C4-2B (cell line): ENCODE data around the gene CLEC18C.

Experiments used
- ZFX ChIP-seq: fragments of 450-650 bp; IDR thresholded peaks from 2 replicates; pipeline ENCODE4 v1.6.1; 2017
- TF ChIP-seq, protein P1 (sequence below): fragments of 450-650 bp; conservative IDR thresholded peaks from 2 replicates; pipeline ENCODE4 v1.5.1; 2017; ENCODE audit warnings: mild to moderate bottlenecking

DNA sequence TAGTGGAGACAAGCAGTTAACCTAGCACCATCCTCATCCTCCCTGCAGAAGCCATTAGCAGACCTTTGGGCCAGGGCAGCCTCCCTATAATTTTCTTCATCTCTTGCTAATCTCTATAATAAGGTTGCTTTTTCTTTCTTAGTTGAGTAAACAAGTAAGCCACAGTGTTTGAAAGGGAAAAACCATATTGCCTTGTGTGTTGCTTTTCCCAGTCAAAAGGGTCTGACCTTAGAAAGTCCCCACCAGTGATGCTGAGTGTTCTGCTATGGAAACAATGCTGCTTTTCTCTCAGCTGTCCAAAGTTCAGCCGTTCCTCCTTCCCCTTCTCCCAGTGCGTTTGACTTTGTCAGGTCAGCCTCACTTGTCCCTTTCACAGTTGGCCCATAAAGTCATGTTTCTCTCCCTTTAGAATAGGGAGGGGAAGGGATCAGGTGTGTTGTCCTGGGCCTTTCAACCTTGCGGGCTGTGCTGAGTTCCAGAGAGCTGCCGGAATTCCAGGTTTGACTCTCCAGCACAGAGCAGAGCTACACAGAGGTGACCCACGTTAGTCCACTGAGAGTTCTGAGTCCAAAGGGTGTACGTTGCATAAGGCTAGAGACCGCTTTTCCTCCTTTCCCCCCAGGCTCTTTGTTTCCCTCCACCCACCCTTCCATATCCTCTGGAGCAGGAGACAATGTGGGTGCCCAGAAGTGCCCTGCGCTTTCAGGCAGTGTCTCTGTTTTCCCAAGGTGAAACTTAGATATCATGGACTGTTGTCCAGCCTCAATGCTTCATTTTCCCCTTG, 15.9 kb upstream of the CLEC18C start:
- TF ChIP-seq, protein P1, sequence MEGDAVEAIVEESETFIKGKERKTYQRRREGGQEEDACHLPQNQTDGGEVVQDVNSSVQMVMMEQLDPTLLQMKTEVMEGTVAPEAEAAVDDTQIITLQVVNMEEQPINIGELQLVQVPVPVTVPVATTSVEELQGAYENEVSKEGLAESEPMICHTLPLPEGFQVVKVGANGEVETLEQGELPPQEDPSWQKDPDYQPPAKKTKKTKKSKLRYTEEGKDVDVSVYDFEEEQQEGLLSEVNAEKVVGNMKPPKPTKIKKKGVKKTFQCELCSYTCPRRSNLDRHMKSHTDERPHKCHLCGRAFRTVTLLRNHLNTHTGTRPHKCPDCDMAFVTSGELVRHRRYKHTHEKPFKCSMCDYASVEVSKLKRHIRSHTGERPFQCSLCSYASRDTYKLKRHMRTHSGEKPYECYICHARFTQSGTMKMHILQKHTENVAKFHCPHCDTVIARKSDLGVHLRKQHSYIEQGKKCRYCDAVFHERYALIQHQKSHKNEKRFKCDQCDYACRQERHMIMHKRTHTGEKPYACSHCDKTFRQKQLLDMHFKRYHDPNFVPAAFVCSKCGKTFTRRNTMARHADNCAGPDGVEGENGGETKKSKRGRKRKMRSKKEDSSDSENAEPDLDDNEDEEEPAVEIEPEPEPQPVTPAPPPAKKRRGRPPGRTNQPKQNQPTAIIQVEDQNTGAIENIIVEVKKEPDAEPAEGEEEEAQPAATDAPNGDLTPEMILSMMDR = no peak
- TF ChIP-seq ZFX = no peak
